ENCODE data around the gene CYB5A.
A peak's percentile ranks its signal among the peaks of the same experiment; 100 is the strongest.

The CYB5A gene

DNA sequence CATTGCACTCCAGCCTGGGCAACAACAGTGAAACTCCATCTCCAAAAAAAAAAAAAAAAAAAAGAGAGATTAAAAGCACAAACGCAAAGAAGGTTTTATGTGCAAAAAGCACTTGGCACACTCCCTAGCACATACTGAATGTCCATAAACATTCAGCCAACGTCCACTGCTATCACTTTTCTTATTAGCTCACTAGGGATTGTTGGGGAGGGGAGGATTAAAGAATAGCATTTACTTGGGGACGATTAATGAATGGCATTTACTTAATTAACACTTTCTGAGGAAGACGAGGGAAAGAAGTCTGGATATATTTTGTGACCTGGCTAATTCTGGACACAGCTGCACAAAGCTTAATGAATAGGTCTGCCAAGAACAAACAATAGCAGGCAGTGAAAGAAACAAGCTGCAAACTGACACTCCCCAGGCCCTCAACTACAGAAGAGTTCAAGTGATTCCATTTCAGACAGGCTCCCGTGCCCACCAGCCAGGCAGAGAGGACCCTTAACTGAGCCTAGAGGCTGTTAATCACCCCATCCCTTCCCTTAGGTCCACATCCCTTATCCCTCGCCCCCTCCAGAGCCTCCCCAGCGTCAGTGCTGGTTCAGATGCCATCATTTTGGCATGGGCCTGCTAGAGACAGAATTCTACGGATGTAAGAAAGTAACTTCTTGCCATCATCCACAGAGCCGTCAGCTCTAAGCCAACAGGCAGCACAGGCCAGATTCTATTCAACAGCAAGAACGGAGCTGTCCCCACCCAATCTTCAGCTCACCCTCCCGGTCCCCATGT, 7.4 kb downstream of the CYB5A start:
- Histone ChIP-seq H3K27me3 (replicated peaks; ENCODE audit: control insufficient read depth, insufficient read depth, low read length) (no peaks in the 10 kb centered on the region), H3K36me3 (ENCODE audit: control insufficient read depth, insufficient read depth, low read length, severe bottlenecking) (peaks cover 9% of the 10 kb centered on the region), H3K9ac (ENCODE audit: low read length) (peak overlapping the region; percentile 76), H3K4me1 (ENCODE audit: control insufficient read depth, insufficient read depth, low read length) (peaks cover 83% of the 10 kb centered on the region), H3K4me3 (ENCODE audit: low read length) (peak overlapping the region; percentile 57), H3K9me3 (ENCODE audit: control insufficient read depth, low read length) (no peaks in the 10 kb centered on the region)
- DNase-seq (ENCODE audit: low read depth): no peak

DNA sequence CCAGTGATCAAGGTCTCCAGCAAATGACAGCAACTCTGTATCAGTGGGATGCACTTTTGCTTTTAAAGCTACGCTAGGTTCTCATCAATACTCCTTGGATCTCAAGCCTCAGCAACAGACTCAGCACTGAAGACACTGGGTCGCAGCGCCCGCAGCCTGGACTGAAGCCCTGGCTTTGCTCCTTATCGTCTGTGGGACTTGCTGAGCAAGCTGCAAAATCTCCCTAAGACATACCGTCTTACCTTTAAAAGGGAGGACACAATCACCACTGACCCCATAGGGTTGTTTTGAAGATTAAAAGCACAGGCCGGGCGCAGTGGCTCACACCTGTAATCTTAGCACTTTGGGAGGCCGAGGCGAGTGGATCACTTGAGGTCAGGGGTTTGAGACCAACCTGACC, 8.1 kb downstream of the CYB5A start:
- H3K4me3 ChIP-seq (ENCODE audit: low read length): no peak overlapping the region

DNA sequence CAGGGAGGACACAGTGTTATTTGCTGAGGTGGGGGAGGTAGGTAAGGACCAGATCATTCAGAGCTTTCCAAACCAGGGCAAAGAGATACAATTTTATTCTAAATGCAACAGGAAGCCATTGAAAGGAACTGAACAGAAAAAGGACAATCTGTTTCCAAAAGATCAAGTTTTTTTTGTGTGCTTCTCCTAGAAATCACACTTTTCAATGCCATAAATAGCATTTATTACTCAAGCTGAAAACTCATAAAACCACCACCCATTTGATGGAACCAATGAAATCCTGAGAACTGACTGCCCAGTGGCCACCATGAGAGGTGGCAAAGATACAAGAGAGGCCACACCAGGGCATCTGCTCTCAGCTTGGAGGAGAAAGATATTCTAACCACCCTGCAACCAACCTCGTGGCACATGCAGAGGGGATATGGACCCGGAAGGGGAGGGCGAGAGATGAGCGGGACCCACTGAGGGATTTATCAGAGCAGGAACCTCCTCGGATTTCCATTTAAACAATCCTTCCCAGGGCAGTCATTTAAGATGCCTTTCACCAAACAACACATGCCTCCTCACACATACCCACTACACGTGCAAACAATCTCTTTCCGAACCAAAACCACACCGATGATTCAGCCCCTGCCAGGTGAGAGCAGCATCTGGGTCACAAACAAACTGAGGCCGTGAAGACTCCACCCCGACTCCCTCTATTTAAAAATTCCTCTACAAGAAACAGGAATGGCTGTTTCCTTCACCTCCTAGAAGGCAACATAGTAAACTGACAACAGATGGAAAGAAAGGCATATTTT, 8.8 kb downstream of the CYB5A start:
- Histone ChIP-seq H3K4me3 (ENCODE audit: low read length) (peak overlapping the region; percentile 35), H3K4me1 (ENCODE audit: control insufficient read depth, insufficient read depth, low read length) (peaks cover 81% of the 10 kb centered on the region), H3K36me3 (ENCODE audit: control insufficient read depth, insufficient read depth, low read length, severe bottlenecking) (peaks cover 11% of the 10 kb centered on the region), H3K9ac (ENCODE audit: low read length) (peak overlapping the region; percentile 83), H3K9me3 (ENCODE audit: control insufficient read depth, low read length) (no peaks in the 10 kb centered on the region), H3K27me3 (replicated peaks; ENCODE audit: control insufficient read depth, insufficient read depth, low read length) (no peaks in the 10 kb centered on the region)
- DNase-seq (ENCODE audit: low read depth): no peak

More for the DNA sequence above, 8.1 kb downstream of the CYB5A start:
- Histone ChIP-seq H3K4me1 (ENCODE audit: control insufficient read depth, insufficient read depth, low read length) (peaks cover 82% of the 10 kb centered on the region), H3K9ac (ENCODE audit: low read length) (peak overlapping the region; percentile 64), H3K27me3 (replicated peaks; ENCODE audit: control insufficient read depth, insufficient read depth, low read length) (no peaks in the 10 kb centered on the region), H3K9me3 (ENCODE audit: control insufficient read depth, low read length) (no peaks in the 10 kb centered on the region), H3K36me3 (ENCODE audit: control insufficient read depth, insufficient read depth, low read length, severe bottlenecking) (peaks cover 9% of the 10 kb centered on the region)
- no peak for DNase-seq (ENCODE audit: low read depth)

DNA sequence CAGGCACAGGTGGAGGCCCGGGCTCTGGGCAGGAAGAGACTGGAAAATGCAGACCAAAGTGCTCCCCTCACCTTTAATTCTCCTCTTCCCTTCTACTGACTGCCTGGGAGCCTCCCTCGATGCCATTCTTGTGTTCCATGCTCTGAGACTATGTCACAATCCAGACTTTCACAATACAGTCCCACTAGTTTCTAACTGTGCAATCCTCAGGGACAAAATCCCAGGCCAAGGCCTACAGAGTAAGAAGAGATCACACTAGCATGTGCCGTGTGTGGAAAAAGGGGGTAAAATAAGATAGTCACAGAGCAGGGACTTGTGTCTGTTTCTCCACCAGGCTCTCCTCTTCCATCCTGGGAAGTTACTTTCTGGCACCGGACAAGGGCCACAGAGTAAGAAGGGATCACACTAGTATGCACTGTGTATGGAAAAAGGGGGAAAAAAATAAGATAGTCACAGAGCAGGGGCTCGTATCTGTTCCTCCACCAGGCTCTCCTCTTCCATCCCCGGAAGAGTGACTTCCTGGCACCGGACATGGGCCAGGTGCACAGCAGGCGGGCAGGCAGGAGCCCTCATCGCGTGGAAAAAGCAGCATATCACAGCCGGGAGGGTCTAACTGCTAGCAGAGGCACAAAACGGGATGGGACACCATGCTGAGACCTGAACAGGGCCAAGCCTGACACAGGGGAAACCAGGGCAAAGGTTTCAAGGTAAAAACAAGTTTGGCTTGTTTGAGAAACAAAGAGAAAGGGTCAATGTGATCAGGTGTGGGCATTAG, 9.6 kb downstream of the CYB5A start:
- no peaks in the 10 kb centered on the region for H3K27me3 ChIP-seq (replicated peaks; ENCODE audit: control insufficient read depth, insufficient read depth, low read length)
- no peaks in the 10 kb centered on the region for H3K9me3 ChIP-seq (ENCODE audit: control insufficient read depth, low read length)
- peaks cover 81% of the 10 kb centered on the region for H3K4me1 ChIP-seq (ENCODE audit: control insufficient read depth, insufficient read depth, low read length)
- DNase-seq (ENCODE audit: low read depth): peak; percentile 82
- H3K4me3 ChIP-seq (ENCODE audit: low read length): peak overlapping the region; percentile 35
- peaks cover 19% of the 10 kb centered on the region for H3K36me3 ChIP-seq (ENCODE audit: control insufficient read depth, insufficient read depth, low read length, severe bottlenecking)
- H3K9ac ChIP-seq (ENCODE audit: low read length): peak overlapping the region; percentile 83

DNA sequence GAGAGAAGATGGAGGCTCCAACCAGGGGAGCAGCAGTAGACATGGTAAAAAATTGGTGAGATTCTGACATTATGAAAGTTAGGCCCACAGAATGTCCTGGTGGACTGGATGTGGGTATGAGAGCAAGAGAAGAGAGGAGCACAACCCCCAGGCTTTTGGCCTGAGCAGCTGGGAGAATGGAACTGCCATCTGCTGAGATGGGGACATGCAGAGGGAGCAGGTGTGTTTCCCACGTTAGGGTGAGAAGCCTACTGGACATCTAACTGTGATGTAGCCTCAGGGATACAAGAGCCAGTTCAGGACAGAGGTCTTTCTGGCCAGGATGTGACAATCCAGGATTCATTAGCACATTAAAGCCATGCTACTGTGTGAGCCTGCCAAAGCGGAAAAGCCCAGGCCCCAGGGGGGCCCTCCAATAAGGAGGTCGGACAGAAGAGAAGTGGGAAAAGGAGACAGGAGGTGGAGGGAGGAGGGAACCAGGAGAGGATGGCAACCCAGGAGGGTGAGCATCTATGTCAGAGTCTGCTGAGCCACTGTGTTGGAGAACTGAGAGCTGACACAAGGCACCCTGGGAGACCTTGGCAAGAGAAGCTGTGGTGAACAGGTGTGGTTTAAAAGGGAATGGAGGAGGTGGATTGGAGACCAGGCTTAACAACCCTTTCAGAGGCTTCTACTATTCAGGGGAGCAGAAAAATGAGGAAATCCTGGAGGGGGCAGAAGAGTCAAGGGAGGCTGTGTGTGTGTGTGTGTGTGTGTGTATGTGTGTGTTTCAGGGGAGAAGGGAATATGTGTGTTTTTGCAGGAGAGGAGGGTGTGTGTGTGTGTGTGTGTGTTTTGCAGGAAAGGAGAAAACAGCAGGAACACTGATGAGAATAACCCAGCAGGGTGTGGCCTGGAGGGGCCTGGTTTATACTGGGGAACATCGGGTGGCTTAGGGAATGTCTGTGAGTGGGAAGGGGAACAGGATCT, 10.5 kb downstream of the CYB5A start:
- DNase-seq (ENCODE audit: low read depth): no peak
- no peaks in the 10 kb centered on the region for H3K9me3 ChIP-seq (ENCODE audit: control insufficient read depth, low read length)
- H3K36me3 ChIP-seq (ENCODE audit: control insufficient read depth, insufficient read depth, low read length, severe bottlenecking): peaks cover 16% of the 10 kb centered on the region
- H3K4me3 ChIP-seq (ENCODE audit: low read length): no peak overlapping the region
- no peaks in the 10 kb centered on the region for H3K27me3 ChIP-seq (replicated peaks; ENCODE audit: control insufficient read depth, insufficient read depth, low read length)
- H3K4me1 ChIP-seq (ENCODE audit: control insufficient read depth, insufficient read depth, low read length): peaks cover 81% of the 10 kb centered on the region
- H3K9ac ChIP-seq (ENCODE audit: low read length): peak overlapping the region; percentile 83

DNA sequence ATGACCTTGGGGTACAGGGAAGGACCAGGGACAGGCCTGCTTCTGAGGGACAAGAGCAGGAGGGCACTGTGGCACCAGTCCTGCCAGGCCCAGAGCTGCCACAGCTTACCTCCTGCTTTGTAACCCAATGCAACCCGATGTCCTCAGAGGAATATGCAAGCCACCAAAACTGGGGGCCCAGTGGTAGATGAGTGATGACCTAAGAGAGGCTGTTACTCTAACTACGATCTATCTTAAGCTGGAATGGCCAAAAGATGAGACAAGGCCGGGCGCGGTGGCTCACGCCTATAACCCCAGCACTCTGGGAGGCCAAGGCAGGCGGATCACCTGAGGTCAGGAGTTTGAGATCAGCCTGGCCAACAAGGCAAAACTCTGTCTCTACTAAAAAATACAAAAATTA, 12.8 kb downstream of the CYB5A start:
- Histone ChIP-seq H3K36me3 (ENCODE audit: control insufficient read depth, insufficient read depth, low read length, severe bottlenecking) (peaks cover 36% of the 10 kb centered on the region), H3K4me1 (ENCODE audit: control insufficient read depth, insufficient read depth, low read length) (peaks cover 75% of the 10 kb centered on the region), H3K9me3 (ENCODE audit: control insufficient read depth, low read length) (no peaks in the 10 kb centered on the region), H3K27me3 (replicated peaks; ENCODE audit: control insufficient read depth, insufficient read depth, low read length) (no peaks in the 10 kb centered on the region), H3K4me3 (ENCODE audit: low read length) (no peak overlapping the region), H3K9ac (ENCODE audit: low read length) (no peak overlapping the region)
- no peak for DNase-seq (ENCODE audit: low read depth)

DNA sequence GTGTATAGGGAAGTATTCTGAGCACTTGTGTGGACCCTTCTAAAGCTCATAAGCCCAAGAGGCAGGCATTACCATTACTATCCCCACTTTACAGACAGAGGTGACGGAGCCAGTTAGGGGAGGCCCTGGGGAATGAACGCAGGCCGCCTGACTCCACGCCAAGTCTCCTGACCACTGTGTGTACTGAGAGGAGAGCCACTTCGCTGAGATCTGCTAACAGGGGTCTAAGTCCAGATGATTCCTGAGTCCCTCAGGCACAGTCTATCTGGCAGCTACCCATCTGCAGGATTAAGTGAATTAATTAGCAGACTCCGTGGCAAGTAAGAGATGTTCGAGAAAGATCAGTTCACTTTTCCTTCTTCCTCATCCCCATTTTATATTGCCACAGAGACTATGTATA, 13.7 kb downstream of the CYB5A start:
- Histone ChIP-seq H3K36me3 (ENCODE audit: control insufficient read depth, insufficient read depth, low read length, severe bottlenecking) (peaks cover 45% of the 10 kb centered on the region), H3K9ac (ENCODE audit: low read length) (no peak overlapping the region), H3K27me3 (replicated peaks; ENCODE audit: control insufficient read depth, insufficient read depth, low read length) (no peaks in the 10 kb centered on the region), H3K4me3 (ENCODE audit: low read length) (no peak overlapping the region), H3K9me3 (ENCODE audit: control insufficient read depth, low read length) (no peaks in the 10 kb centered on the region), H3K4me1 (ENCODE audit: control insufficient read depth, insufficient read depth, low read length) (peaks cover 67% of the 10 kb centered on the region)
- no peak for DNase-seq (ENCODE audit: low read depth)

DNA sequence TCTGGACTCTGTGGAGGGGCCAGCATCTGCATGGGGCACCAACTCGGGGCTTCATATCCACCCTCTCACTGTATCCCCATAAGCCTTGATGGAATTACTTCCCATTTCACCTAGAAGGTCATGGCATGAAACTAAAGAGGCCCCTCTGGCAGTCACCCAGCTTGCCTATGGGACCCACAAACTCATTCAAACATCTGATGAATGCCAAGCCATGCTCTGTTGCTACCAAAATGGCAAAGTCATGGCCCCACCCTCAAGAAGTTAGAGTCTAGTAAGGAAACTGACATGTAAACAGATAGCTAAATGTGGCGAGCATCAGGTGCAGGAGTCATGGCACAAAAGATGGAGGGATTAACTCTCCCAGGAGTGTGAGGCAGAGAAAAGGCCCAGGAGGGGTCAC, 14.5 kb downstream of the CYB5A start:
- Histone ChIP-seq H3K27me3 (replicated peaks; ENCODE audit: control insufficient read depth, insufficient read depth, low read length) (no peaks in the 10 kb centered on the region), H3K36me3 (ENCODE audit: control insufficient read depth, insufficient read depth, low read length, severe bottlenecking) (peaks cover 50% of the 10 kb centered on the region), H3K4me1 (ENCODE audit: control insufficient read depth, insufficient read depth, low read length) (peaks cover 60% of the 10 kb centered on the region), H3K9ac (ENCODE audit: low read length) (no peak overlapping the region), H3K9me3 (ENCODE audit: control insufficient read depth, low read length) (no peaks in the 10 kb centered on the region), H3K4me3 (ENCODE audit: low read length) (no peak overlapping the region)
- no peak for DNase-seq (ENCODE audit: low read depth)

DNA sequence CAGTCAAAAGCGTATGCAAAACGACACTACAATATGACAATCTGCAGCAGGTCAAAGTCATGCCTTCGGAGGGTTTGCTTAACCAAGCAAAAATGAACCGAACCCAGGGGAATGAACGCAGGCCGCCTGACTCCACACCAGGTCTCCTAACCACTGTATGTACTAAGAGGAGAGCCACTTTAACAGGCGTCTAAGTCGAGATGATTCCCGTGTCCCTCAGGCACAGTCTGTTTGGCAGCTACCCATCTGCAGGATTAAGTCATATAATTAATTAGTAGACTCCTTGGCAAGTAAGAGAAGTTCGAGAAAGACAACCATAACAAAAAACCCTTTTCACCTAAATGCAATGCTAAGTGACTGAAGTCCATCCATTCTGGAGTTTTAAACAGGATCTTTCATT, 15.2 kb downstream of the CYB5A start:
- H3K36me3 ChIP-seq (ENCODE audit: control insufficient read depth, insufficient read depth, low read length, severe bottlenecking): peaks cover 57% of the 10 kb centered on the region

DNA sequence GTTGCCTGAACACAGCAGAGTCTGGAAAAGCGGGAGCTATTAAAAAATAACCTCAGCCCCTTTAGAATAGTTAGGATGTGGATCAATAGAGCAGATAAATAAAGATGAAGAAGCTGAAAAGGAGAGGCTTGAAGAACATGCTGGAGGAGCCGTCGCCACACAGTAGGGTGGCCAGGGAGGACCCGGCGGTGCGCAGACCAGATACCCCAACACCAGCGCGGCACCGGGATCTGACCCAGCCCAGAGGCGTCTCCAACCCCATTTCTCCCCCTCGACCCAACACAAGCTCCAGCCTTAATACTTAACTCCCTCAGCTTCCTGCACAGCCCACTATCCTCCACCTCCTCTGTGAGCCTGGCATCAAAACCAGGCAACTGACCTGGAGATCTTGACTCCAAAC, 16.0 kb downstream of the CYB5A start:
- no peak for DNase-seq (ENCODE audit: low read depth)
- Histone ChIP-seq H3K4me1 (ENCODE audit: control insufficient read depth, insufficient read depth, low read length) (peaks cover 59% of the 10 kb centered on the region), H3K4me3 (ENCODE audit: low read length) (no peak overlapping the region), H3K36me3 (ENCODE audit: control insufficient read depth, insufficient read depth, low read length, severe bottlenecking) (peaks cover 66% of the 10 kb centered on the region), H3K27me3 (replicated peaks; ENCODE audit: control insufficient read depth, insufficient read depth, low read length) (no peaks in the 10 kb centered on the region), H3K9me3 (ENCODE audit: control insufficient read depth, low read length) (no peaks in the 10 kb centered on the region), H3K9ac (ENCODE audit: low read length) (no peak overlapping the region)

More for the DNA sequence above, 15.2 kb downstream of the CYB5A start:
- no peaks in the 10 kb centered on the region for H3K27me3 ChIP-seq (replicated peaks; ENCODE audit: control insufficient read depth, insufficient read depth, low read length)
- no peak overlapping the region for H3K4me3 ChIP-seq (ENCODE audit: low read length)
- peak overlapping the region; percentile 28 for H3K9ac ChIP-seq (ENCODE audit: low read length)
- no peaks in the 10 kb centered on the region for H3K9me3 ChIP-seq (ENCODE audit: control insufficient read depth, low read length)
- DNase-seq (ENCODE audit: low read depth): no peak
- H3K4me1 ChIP-seq (ENCODE audit: control insufficient read depth, insufficient read depth, low read length): peaks cover 59% of the 10 kb centered on the region
